ENCODE data around the gene SLC8A2.

Gene SLC8A2

GRCh38 chr19:47459477-47459876 lies 12.2 kb downstream of the SLC8A2 start:
- no peak for DNase-seq (ENCODE audit: low spot score)

GRCh38 chr19:47458672-47459071 lies 13.0 kb downstream of the SLC8A2 start:
- DNase-seq (ENCODE audit: low spot score): no peak

- DNase-seq (ENCODE audit: low spot score): no peak
Observed at GRCh38 chr19:47456721-47457474, 14.8 kb downstream of the SLC8A2 start.

- no peak for DNase-seq (ENCODE audit: low spot score)
Observed at GRCh38 chr19:47450478-47450877, 21.2 kb downstream of the SLC8A2 start.

- DNase-seq (ENCODE audit: low spot score): no peak
Observed at GRCh38 chr19:47448360-47448727, 23.3 kb downstream of the SLC8A2 start.

GRCh38 chr19:47447470-47448359 lies 24.0 kb downstream of the SLC8A2 start:
- peak; percentile 44 for DNase-seq (ENCODE audit: low spot score)

GRCh38 chr19:47446534-47447469 lies 24.9 kb downstream of the SLC8A2 start:
- DNase-seq (ENCODE audit: low spot score): no peak

- DNase-seq (ENCODE audit: low spot score): peak; percentile 44
Observed at GRCh38 chr19:47445937-47446402, 25.7 kb downstream of the SLC8A2 start.

GRCh38 chr19:47445527-47445926 lies 26.2 kb downstream of the SLC8A2 start:
- DNase-seq (ENCODE audit: low spot score): no peak

- no peak for DNase-seq (ENCODE audit: low spot score)
Observed at GRCh38 chr19:47444388-47444821, 27.3 kb downstream of the SLC8A2 start.

GRCh38 chr19:47443331-47443730 lies 28.4 kb downstream of the SLC8A2 start:
- no peak for DNase-seq (ENCODE audit: low spot score)

- DNase-seq (ENCODE audit: low spot score): no peak
Observed at GRCh38 chr19:47438793-47439220, 32.9 kb downstream of the SLC8A2 start.

- DNase-seq (ENCODE audit: low spot score): no peak
Observed at GRCh38 chr19:47437500-47437899, 34.2 kb downstream of the SLC8A2 start.

GRCh38 chr19:47436712-47437401 lies 34.8 kb downstream of the SLC8A2 start:
- peak; percentile 80 for DNase-seq (ENCODE audit: low spot score)

GRCh38 chr19:47435883-47436417 lies 35.7 kb downstream of the SLC8A2 start:
- no peak for DNase-seq (ENCODE audit: low spot score)

GRCh38 chr19:47435196-47435595 lies 36.5 kb downstream of the SLC8A2 start:
- DNase-seq (ENCODE audit: low spot score): no peak

- no peak for DNase-seq (ENCODE audit: low spot score)
Observed at GRCh38 chr19:47434088-47434487, 37.6 kb downstream of the SLC8A2 start.

- peak; percentile 27 for DNase-seq (ENCODE audit: low spot score)
Observed at GRCh38 chr19:47433121-47433520, 38.6 kb downstream of the SLC8A2 start.

GRCh38 chr19:47432499-47432898 lies 39.2 kb downstream of the SLC8A2 start:
- no peak for DNase-seq (ENCODE audit: low spot score)

GRCh38 chr19:47432091-47432490 lies 39.6 kb downstream of the SLC8A2 start:
- no peak for DNase-seq (ENCODE audit: low spot score)
